DOHH2 (cell line): ENCODE measurements around the gene EXOSC7.

Source experiments
- H3F3A ChIP-seq: fragments of 200-600 bp; sonication (generic), shearing (Covaris generic); 2 replicates; pipeline ENCODE4 v1.6.0; 2016; ENCODE audit warnings: antibody characterized with exemption, mild to moderate bottlenecking; ENCODE audit not compliant: control insufficient read depth, insufficient read depth
- H3K27ac ChIP-seq: fragments of 200-600 bp; sonication (generic); 2 replicates; pipeline ENCODE4 v1.5.1; 2014; ENCODE audit warnings: low read depth, mild to moderate bottlenecking, low read length, moderate library complexity
- H3K27me3 ChIP-seq: fragments of 200-600 bp; sonication (generic); 2 replicates; pipeline ENCODE4 v1.6.1; 2014; ENCODE audit warnings: mild to moderate bottlenecking, low read length, mixed read lengths; ENCODE audit not compliant: control insufficient read depth
- H3K36me3 ChIP-seq: fragments of 200-600 bp; sonication (generic); 2 replicates; pipeline ENCODE4 v1.6.1; 2014; ENCODE audit warnings: mild to moderate bottlenecking, low read length, moderate library complexity, mixed read lengths; ENCODE audit not compliant: control insufficient read depth
- H3K4me1 ChIP-seq: fragments of 200-600 bp; sonication (generic); 2 replicates; pipeline ENCODE4 v1.6.1; 2014; ENCODE audit warnings: mild to moderate bottlenecking, low read length, mixed read lengths; ENCODE audit not compliant: control insufficient read depth
- H3K4me2 ChIP-seq: fragments of 200-600 bp; sonication (generic); 2 replicates; pipeline ENCODE4 v1.6.0; 2014; ENCODE audit warnings: mild to moderate bottlenecking, low read length, moderate library complexity
- H3K4me3 ChIP-seq: fragments of 200-600 bp; sonication (generic); 2 replicates; pipeline ENCODE4 v1.5.1; 2014; ENCODE audit warnings: mild to moderate bottlenecking, low read length, mixed read lengths
- H3K79me2 ChIP-seq: fragments of 200-600 bp; sonication (generic); 2 replicates; pipeline ENCODE4 v1.6.1; 2014; ENCODE audit warnings: mild to moderate bottlenecking, low read length, mixed read lengths; ENCODE audit not compliant: control insufficient read depth
- H3K9me2 ChIP-seq: fragments of 200-600 bp; sonication (generic); replicated peaks from 2 replicates; pipeline ENCODE4 v1.6.1; 2014; ENCODE audit warnings: mild to moderate bottlenecking, low read length, mixed read lengths; ENCODE audit not compliant: control insufficient read depth
- H3K9me3 ChIP-seq: fragments of 200-600 bp; sonication (generic); 2 replicates; pipeline ENCODE4 v1.6.1; 2014; ENCODE audit warnings: antibody characterized with exemption, low read length, mixed read lengths; ENCODE audit not compliant: control insufficient read depth, insufficient read depth
- H4K20me1 ChIP-seq: fragments of 200-600 bp; sonication (generic); 2 replicates; pipeline ENCODE4 v1.6.0; 2014; ENCODE audit warnings: low read depth, mild to moderate bottlenecking, antibody characterized with exemption, low read length, moderate library complexity; ENCODE audit not compliant: control insufficient read depth, insufficient read depth
- EZH2phosphoT487 ChIP-seq: fragments of 200-600 bp; sonication (generic); IDR thresholded peaks from 2 replicates; pipeline ENCODE4 v1.6.1; 2017; ENCODE audit warnings: borderline replicate concordance, mild to moderate bottlenecking, antibody characterized with exemption, low read length, moderate library complexity, mixed read lengths
- TF ChIP-seq, protein P1 (sequence below): fragments of 200-600 bp; sonication (generic); IDR thresholded peaks from one replicate; pipeline ENCODE4 v1.5.1; 2014; ENCODE audit warnings: antibody characterized with exemption, mild to moderate bottlenecking, low read depth, low read length; ENCODE audit not compliant: poor library complexity, severe bottlenecking

EXOSC7 gene

GRCh38 chr3:45003406-45003805 is 27.4 kb downstream of the EXOSC7 start:
- H4K20me1 ChIP-seq: no peaks in the 10 kb centered on the region
- no peaks in the 10 kb centered on the region for H3K27me3 ChIP-seq
- TF ChIP-seq, protein P1, sequence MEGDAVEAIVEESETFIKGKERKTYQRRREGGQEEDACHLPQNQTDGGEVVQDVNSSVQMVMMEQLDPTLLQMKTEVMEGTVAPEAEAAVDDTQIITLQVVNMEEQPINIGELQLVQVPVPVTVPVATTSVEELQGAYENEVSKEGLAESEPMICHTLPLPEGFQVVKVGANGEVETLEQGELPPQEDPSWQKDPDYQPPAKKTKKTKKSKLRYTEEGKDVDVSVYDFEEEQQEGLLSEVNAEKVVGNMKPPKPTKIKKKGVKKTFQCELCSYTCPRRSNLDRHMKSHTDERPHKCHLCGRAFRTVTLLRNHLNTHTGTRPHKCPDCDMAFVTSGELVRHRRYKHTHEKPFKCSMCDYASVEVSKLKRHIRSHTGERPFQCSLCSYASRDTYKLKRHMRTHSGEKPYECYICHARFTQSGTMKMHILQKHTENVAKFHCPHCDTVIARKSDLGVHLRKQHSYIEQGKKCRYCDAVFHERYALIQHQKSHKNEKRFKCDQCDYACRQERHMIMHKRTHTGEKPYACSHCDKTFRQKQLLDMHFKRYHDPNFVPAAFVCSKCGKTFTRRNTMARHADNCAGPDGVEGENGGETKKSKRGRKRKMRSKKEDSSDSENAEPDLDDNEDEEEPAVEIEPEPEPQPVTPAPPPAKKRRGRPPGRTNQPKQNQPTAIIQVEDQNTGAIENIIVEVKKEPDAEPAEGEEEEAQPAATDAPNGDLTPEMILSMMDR: no peak
- no peak for TF ChIP-seq EZH2phosphoT487
- H3K4me1 ChIP-seq: no peaks in the 10 kb centered on the region
- no peak overlapping the region for H3K4me2 ChIP-seq
- H3K9me2 ChIP-seq: no peaks in the 10 kb centered on the region
- peaks cover 77% of the 10 kb centered on the region for H3K36me3 ChIP-seq
- H3K27ac ChIP-seq: no peak overlapping the region
- H3K4me3 ChIP-seq: no peak overlapping the region
- H3K79me2 ChIP-seq: no peaks in the 10 kb centered on the region
- no peaks in the 10 kb centered on the region for H3F3A ChIP-seq
- no peaks in the 10 kb centered on the region for H3K9me3 ChIP-seq

DNA sequence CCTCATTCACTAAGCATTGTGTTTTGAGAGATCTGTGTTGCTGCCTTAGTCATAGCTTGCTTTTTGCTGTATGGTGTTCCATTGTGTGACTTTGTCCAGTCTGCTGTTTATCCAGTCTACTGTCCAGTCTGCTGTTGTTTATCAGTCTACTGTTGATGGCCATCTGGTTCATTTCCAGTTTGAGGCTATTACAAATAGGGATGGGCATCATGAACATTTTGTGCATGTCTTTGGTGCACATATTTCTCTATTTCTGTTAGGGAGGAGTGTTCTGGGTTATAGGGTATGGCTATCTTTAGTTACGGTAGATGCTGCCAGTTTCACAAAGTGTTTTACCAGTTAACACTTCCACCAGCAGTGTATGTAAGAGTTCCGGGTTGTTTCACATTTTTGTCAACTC is 27.8 kb downstream of the EXOSC7 start:
- TF ChIP-seq, protein P1: no peak
- TF ChIP-seq EZH2phosphoT487: no peak
- peaks cover 77% of the 10 kb centered on the region for H3K36me3 ChIP-seq

DNA sequence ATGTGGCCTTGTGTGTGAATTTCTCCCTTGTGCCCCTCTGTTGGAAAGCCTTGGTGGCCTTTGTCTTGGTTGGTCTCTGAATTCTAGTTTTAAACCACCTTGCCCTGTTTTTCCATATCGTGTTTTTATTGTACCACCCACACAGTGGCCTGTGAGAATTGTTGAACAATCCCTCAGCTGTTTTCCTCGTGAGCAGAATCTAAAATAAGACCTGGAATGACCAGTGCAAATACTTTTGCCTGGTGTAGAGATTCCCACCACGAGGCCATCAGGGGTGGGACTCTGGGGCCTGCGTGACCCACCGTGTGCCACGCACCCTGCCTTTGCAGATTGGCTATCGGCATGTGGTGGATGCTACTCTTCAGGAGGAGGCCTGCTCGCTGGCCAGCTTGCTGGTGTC is 31.0 kb downstream of the EXOSC7 start:
- Histone ChIP-seq H3K27ac (no peak overlapping the region), H3K9me2 (no peaks in the 10 kb centered on the region), H3F3A (no peaks in the 10 kb centered on the region), H3K9me3 (no peaks in the 10 kb centered on the region), H3K27me3 (no peaks in the 10 kb centered on the region), H3K4me2 (no peak overlapping the region), H3K36me3 (peaks cover 74% of the 10 kb centered on the region), H3K79me2 (no peaks in the 10 kb centered on the region), H3K4me1 (no peaks in the 10 kb centered on the region), H3K4me3 (no peak overlapping the region), H4K20me1 (no peaks in the 10 kb centered on the region)
- TF ChIP-seq EZH2phosphoT487: no peak
- TF ChIP-seq, protein P1: no peak

More for the DNA sequence above, 27.8 kb downstream of the EXOSC7 start:
- Histone ChIP-seq H3K27ac (no peak overlapping the region), H3K4me1 (no peaks in the 10 kb centered on the region), H3K27me3 (no peaks in the 10 kb centered on the region), H3K79me2 (no peaks in the 10 kb centered on the region), H4K20me1 (no peaks in the 10 kb centered on the region), H3K9me2 (no peaks in the 10 kb centered on the region), H3K4me2 (no peak overlapping the region), H3K4me3 (no peak overlapping the region), H3F3A (no peaks in the 10 kb centered on the region), H3K9me3 (no peaks in the 10 kb centered on the region)

GRCh38 chr3:45008117-45008516 is 32.1 kb downstream of the EXOSC7 start:
- Histone ChIP-seq H3K36me3 (peaks cover 72% of the 10 kb centered on the region), H3K9me3 (no peaks in the 10 kb centered on the region), H3K4me3 (no peak overlapping the region), H3K4me2 (no peak overlapping the region), H3F3A (no peaks in the 10 kb centered on the region), H3K27me3 (no peaks in the 10 kb centered on the region), H3K79me2 (no peaks in the 10 kb centered on the region), H4K20me1 (no peaks in the 10 kb centered on the region), H3K9me2 (no peaks in the 10 kb centered on the region), H3K27ac (no peak overlapping the region), H3K4me1 (no peaks in the 10 kb centered on the region)
- no peak for TF ChIP-seq EZH2phosphoT487
- TF ChIP-seq, protein P1: no peak
